Measurements from ENCODE around the gene ACACB.

The ACACB gene

GRCh38 chr12:109110988-109111495 lies 5.3 kb upstream of the ACACB start:
- DNase-seq, result peak; percentile 70

GRCh38 chr12:109112720-109113465 lies 3.5 kb upstream of the ACACB start:
- DNase-seq, result no peak

GRCh38 chr12:109113661-109114321 lies 2.6 kb upstream of the ACACB start:
- no peak for DNase-seq

- DNase-seq, result no peak
These were observed 1.7 kb upstream of the ACACB start for GRCh38 chr12:109114644-109115043.

- DNase-seq, result no peak
These were observed 1.0 kb upstream of the ACACB start for GRCh38 chr12:109115404-109115757.

- DNase-seq, result no peak
These were observed 193 bp downstream of the ACACB start for GRCh38 chr12:109116611-109116949.

- no peak for DNase-seq
These were observed 3.7 kb downstream of the ACACB start for GRCh38 chr12:109120095-109120494.

GRCh38 chr12:109120557-109120956 lies 4.2 kb downstream of the ACACB start:
- no peak for DNase-seq

GRCh38 chr12:109121346-109121880 lies 5.0 kb downstream of the ACACB start:
- DNase-seq, result no peak

- no peak for DNase-seq
These were observed 8.7 kb downstream of the ACACB start for GRCh38 chr12:109124878-109125648.

- DNase-seq, result no peak
These were observed 9.4 kb downstream of the ACACB start for GRCh38 chr12:109125791-109126190.

- DNase-seq, result no peak
These were observed 10.4 kb downstream of the ACACB start for GRCh38 chr12:109126784-109127183.

- DNase-seq, result no peak
These were observed 11.3 kb downstream of the ACACB start for GRCh38 chr12:109127533-109128242.

- DNase-seq, result no peak
These were observed 14.1 kb downstream of the ACACB start for GRCh38 chr12:109130297-109131153.

- DNase-seq, result no peak
These were observed 15.0 kb downstream of the ACACB start for GRCh38 chr12:109131154-109132050.

GRCh38 chr12:109134186-109134917 lies 18.0 kb downstream of the ACACB start:
- no peak for DNase-seq

- no peak for DNase-seq
These were observed 20.7 kb downstream of the ACACB start for GRCh38 chr12:109137055-109137454.

GRCh38 chr12:109139360-109139759 lies 23.0 kb downstream of the ACACB start:
- no peak for DNase-seq

GRCh38 chr12:109139791-109140190 lies 23.4 kb downstream of the ACACB start:
- no peak for DNase-seq

- no peak for DNase-seq
These were observed 24.2 kb downstream of the ACACB start for GRCh38 chr12:109140560-109140959.
